ENCODE results near the gene GGNBP2.

GGNBP2 gene

GRCh38 chr17:36523113-36523512 lies 21.6 kb upstream of the GGNBP2 start:
- DNase-seq, result no peak

GRCh38 chr17:36524428-36524876 lies 20.3 kb upstream of the GGNBP2 start:
- no peak for DNase-seq

GRCh38 chr17:36525113-36525512 lies 19.6 kb upstream of the GGNBP2 start:
- DNase-seq, result no peak

GRCh38 chr17:36525888-36526287 lies 18.8 kb upstream of the GGNBP2 start:
- no peak for DNase-seq

DNA sequence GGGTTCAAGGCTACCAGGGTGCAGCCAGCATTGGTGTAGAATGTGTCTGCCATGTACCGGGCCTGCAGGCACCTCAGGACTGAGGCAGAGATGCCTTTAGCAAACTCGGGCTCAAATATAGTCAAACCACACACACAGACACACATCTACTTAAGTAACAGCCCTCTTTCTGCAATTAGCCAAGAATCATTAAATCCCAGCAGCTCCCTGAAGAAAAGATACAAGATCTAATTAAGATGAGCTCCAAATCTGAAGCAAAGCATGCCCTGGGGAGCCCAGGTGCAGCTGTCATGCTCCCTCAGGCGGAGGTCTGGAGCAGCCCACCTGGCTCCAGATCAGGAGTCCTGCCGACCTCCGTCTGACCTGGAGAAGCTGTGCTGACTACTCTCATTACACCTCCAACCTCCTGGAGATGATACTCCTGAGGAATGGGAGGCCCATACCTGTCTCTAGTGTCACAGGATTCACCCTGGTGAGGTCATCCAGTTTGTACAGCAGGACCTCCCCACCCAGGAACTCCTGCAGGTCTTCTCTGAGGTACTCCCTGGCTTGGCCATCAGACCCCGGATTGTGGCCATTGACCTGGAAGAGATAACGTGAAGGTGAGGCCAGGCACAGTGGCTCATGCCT lies 17.0 kb upstream of the GGNBP2 start:
- DNase-seq, result no peak

DNA sequence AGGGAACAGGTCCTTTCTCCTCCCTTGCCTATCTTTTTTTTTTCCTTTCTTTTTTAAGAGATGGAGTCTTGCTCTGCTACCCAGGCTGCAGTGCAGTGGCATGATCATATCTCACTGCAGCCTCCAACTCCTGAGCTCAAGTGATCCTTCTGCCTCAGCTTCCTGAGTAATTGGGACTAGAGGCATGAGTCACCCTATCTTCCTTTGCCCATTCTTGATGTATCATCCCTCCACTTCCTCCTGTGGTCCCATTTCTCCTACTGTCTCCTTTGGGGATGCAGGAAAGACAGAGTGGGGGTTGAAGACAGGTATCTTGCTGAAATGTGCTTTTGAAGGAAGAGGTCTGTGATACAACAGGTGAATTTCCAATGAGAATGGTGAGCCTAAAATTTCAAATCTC lies 15.6 kb upstream of the GGNBP2 start:
- DNase-seq, result no peak

- no peak for DNase-seq
These were observed 12.2 kb upstream of the GGNBP2 start for GRCh38 chr17:36532435-36532975.

GRCh38 chr17:36533935-36534839 lies 10.5 kb upstream of the GGNBP2 start:
- DNase-seq, result peak; percentile 76

DNA sequence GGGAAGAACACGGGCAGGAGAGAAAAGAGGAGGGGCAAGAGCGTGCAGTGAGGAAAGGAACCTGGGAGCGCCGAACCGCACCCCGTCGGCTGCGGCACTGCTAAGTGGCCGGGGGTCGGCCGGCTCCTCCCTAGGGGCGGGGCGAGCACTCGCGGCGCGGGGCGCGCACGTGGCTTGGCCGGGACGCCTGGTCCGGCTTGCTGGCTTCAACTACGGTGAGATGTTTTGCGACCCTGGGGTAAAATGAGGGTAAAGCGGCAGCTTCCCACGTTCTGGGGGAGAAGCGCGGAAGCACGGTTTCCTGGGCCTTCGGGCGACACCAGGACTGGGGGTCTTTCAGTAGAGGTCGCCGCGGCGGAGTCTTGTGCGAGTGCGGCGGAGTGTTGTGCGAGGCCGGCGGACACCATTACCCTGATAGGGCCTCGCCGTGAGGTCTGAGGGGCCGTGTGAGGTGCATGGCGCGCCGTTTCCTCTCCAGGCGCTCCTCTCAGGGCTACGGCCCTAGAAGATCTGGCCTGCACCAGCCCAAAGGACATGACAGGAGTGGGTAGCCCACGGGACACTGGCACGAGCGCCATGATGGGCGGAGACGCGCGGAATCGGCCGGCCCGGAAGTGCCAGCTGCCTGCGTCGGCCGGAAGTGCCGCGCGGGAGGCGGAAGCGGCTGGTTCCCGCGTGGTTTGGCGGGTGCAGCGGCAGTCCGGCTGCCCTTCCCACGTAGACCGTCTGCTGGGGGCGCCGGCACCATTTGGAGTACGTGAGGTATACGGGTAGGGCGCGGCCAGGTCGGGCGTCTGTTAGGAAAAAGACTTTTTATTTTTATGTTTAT lies 9.7 kb upstream of the GGNBP2 start, which contains the start of the genes MYO19 and PIGW:
MYO19 (minus strand) TSS at position 29 of the 829 bp plus-strand sequence. CDS start 2,330 bp downstream, outside the sequence.
PIGW (plus strand) TSS at position 148 of the 829 bp plus-strand sequence. CDS start 2,115 bp downstream, outside the sequence.
- DNase-seq, result peak; percentile 93

DNA sequence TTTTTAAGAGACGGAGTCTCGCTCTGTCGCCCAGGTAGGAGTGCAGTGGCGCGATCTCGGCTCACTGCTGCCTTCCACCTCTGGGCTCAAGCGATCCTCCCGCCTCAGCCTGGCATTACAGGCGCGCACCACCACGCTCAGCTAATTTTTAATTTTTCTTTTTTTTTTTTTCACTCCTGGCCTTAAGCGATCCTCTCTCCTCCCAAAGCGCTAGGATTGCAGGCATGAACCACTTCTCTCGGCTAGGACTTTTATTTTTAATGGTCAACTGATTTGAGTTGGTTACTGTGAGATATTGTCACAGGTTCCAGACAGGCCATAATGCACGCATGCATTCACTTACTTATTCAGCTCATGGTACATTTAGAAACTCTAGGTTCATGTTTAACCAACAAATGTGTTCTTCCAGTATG lies 9.0 kb upstream of the GGNBP2 start:
- no peak for DNase-seq

DNA sequence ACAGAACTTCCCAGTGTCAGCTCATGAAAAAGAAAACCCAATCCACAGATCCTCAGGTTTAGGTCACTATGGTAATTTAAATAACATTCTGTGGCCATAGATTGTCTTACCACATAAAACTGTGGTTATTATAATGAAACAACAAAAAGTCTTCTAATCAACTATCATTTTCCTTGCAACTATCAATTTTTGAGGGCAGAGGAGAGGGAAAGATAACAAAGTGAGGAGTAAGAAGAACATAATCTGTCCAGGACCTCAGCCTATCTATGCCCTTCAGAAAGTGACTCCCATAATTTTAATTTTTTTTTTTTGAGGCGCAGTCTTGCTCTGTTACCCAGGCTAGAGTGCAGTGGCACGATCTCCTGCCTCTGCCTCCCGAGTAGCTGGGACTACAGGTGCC lies 4.0 kb upstream of the GGNBP2 start:
- DNase-seq, result no peak

- DNase-seq, result no peak
These were observed 2.0 kb upstream of the GGNBP2 start for GRCh38 chr17:36542755-36543154.

DNA sequence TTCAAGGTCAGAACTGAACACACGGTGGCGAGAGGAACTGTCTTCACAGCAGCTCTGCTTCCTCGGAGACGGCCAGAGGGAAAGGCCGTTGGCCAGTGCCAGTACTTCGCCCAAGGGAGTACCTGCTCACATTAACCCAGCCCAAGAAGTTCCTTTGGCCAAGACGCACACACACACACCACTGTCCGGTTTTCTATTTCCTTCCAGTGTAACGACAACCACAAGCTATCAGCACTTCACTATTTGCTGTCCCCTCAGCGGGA lies 744 bp upstream of the GGNBP2 start:
- DNase-seq, result peak; percentile 28

DNA sequence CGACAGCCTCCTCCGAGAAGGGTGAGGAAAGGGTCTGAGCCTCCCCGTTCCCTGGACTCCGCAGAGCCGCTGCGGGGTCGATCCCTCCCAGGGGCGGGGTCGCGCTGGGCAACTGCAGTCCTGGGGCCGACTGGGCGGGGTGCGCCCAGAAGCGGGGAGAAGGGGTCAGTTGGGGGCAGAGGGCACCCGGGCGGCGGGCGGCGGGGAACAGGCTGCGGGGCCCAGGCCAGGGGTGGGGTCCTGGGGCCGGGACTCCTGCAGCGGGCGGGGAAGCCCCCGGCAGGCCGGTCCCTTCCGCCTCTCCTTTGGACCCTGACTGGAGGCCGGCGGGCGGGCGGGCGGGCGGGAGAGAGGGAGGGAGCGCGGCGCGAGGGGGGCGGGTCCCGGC lies 352 bp downstream of the GGNBP2 start:
- DNase-seq, result no peak

- DNase-seq, result peak; percentile 99
These were observed 1.0 kb downstream of the GGNBP2 start for GRCh38 chr17:36545465-36546417.

- no peak for DNase-seq
These were observed 1.8 kb downstream of the GGNBP2 start for GRCh38 chr17:36546418-36547093.

- DNase-seq, result no peak
These were observed 3.1 kb downstream of the GGNBP2 start for GRCh38 chr17:36547776-36548175.

DNA sequence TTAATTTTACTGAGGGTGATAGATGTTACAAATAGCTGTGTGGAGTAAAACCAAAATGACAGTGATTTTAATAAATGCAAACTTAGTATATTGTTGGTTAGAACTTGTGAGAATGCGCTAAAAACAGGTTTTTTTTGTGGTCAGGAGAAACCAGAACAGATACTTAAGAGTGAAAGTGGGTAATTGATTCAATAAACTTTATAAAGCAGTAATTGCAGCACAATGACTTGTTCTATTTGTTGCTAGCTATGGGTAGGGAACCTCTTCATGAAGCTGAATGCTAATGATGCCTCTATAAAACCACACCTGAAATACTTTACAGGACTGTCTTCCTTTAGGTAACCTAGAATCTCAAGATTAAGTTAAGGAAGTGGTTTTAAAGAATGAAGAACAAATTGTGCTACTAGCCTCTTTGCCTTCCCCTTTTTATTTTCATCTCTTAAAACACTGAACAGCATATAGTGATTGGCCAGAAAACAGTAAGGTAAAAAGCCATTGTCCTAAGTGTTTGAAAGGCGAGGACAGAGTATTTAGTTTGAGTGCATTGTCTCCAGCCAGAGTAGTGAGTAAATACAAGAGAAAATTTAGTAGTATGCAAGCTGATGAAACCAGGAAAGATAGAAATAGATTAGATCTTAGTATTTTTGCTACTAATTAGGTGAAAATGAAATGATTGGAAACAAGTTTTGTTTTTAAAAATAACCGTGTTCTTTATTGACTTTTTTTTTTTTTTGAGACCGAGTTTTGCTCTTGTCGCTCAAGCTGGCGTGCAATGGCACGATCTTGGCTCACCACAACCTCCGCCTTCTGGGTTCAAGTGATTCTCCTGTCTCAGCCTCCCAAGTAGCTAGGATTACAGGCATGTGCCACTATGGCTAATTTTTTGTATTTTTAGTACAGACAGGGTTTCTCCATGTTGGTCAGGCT lies 6.0 kb downstream of the GGNBP2 start:
- DNase-seq, result no peak

- no peak for DNase-seq
These were observed 8.7 kb downstream of the GGNBP2 start for GRCh38 chr17:36553459-36553858.

DNA sequence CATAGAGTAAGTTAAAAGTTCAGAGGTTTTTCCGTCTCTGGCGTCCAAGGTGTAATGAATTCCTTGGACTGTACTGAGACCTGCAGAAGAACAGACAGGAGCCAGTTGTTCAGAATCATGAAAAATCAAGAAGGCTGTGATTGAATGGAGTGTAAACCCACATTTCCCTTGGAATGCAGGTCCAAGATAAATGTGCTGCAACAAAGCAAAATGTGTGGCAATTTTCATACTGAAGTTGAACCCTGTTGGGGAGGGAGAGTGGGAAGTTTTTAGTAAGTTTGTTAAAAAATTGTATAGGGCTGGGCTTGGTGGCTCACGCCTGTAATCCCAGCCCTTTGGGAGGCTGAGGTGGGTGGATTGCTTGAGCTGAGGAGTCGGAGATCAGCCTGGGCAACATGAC lies 21.4 kb downstream of the GGNBP2 start:
- DNase-seq, result no peak
